Keratinocyte (primary cell): Measurements from ENCODE around the gene ZDHHC22. TPM values are rescaled to one million over a fixed set of nuclear protein-coding genes. Genes with fewer than 3 reads are reported as not detected.

ENCODE experiments used
- DNase-seq: peaks from one replicate; pipeline ENCODE4 v3.0.0-alpha.2; 2011; ENCODE audit warnings: low read depth, missing footprints, low spot score
- FAIRE-seq: peaks from 2 replicates; lab custom pipeline; 2011; peaks lifted over from hg19 to GRCh38; lab: Jason Lieb, UNC
- H2AFZ ChIP-seq: 2 replicates; pipeline ENCODE4 v1.6.0; 2012; ENCODE audit warnings: low read length, control low read depth, inconsistent platforms; ENCODE audit not compliant: control insufficient read depth
- H3K27ac ChIP-seq: 2 replicates; pipeline ENCODE4 v1.5.1; 2011; ENCODE audit warnings: low read length; ENCODE audit not compliant: control insufficient read depth, insufficient read depth
- H3K27me3 ChIP-seq: 3 replicates; pipeline ENCODE4 v1.6.0; 2011; ENCODE audit warnings: low read length; ENCODE audit not compliant: control insufficient read depth, insufficient read depth; ENCODE audit errors: extremely low read depth
- H3K36me3 ChIP-seq, 2 experiments: 2 replicates in 1 of 2; 3 replicates in 1 of 2; pipeline ENCODE4 v1.5.1; 2011; ENCODE audit warnings: low read length in 2 of 2, mild to moderate bottlenecking in 1 of 2; ENCODE audit not compliant: control insufficient read depth in 2 of 2, insufficient read depth in 2 of 2; ENCODE audit errors: extremely low read depth in 1 of 2
- H3K4me1 ChIP-seq: 3 replicates; pipeline ENCODE4 v1.5.1; 2011; ENCODE audit warnings: low read length; ENCODE audit not compliant: control insufficient read depth, insufficient read depth; ENCODE audit errors: extremely low read depth
- H3K4me2 ChIP-seq: 3 replicates; pipeline ENCODE4 v1.6.0; 2011; ENCODE audit warnings: low read depth, low read length; ENCODE audit not compliant: control insufficient read depth, insufficient read depth; ENCODE audit errors: extremely low read depth
- H3K4me3 ChIP-seq, 3 experiments: fragments of 200-600 bp in 1 of 3; sonication (generic) in 1 of 3; 2 replicates in 2 of 3; 3 replicates in 1 of 3; pipeline ENCODE4 v1.5.1; 2011 to 2016; ENCODE audit warnings: low read length in 3 of 3, mild to moderate bottlenecking in 3 of 3, control low read depth in 2 of 3, inconsistent platforms in 1 of 3, low read depth in 1 of 3, mixed read lengths in 1 of 3, mixed run types in 1 of 3, moderate library complexity in 1 of 3; ENCODE audit not compliant: control insufficient read depth in 2 of 3, insufficient read depth in 2 of 3; ENCODE audit errors: extremely low read depth in 1 of 3
- H3K79me2 ChIP-seq: 2 replicates; pipeline ENCODE4 v1.6.0; 2012; ENCODE audit warnings: low read length; ENCODE audit not compliant: control insufficient read depth, insufficient read depth
- H3K9ac ChIP-seq: 3 replicates; pipeline ENCODE4 v1.6.0; 2011; ENCODE audit warnings: low read length; ENCODE audit not compliant: control insufficient read depth, insufficient read depth; ENCODE audit errors: extremely low read depth
- H3K9me1 ChIP-seq: 3 replicates; pipeline ENCODE4 v1.6.0; 2011; ENCODE audit warnings: low read length; ENCODE audit not compliant: control insufficient read depth, insufficient read depth; ENCODE audit errors: extremely low read depth
- H3K9me3 ChIP-seq: 2 replicates; pipeline ENCODE4 v1.5.1; 2012; ENCODE audit warnings: low read depth, low read length; ENCODE audit not compliant: control insufficient read depth
- H4K20me1 ChIP-seq: 3 replicates; pipeline ENCODE4 v1.6.0; 2011; ENCODE audit warnings: low read length; ENCODE audit not compliant: control insufficient read depth, insufficient read depth; ENCODE audit errors: extremely low read depth
- EZH2 ChIP-seq: IDR thresholded peaks from one replicate; pipeline ENCODE4 v1.6.1; 2012; ENCODE audit warnings: inconsistent platforms, mild to moderate bottlenecking, low read length, moderate library complexity
- dilution Hi-C: fragments of 300-500 bp; cut with MboI; formaldehyde crosslinking; loops from one replicate; pipeline ENCODE4 v1.7.0; 2020; ENCODE audit warnings: low sequenced_read_pairs; ENCODE audit not compliant: extremely low pct_ligation_motif_present
- polyA plus RNA-seq, 5 experiments: library from polyadenylated mRNA; depleted of rRNA in 3 of 5; stranded (reverse) in 3 of 5; stranded (forward) in 1 of 5; unstranded in 1 of 5; fragments of >200 nt; gene quantifications; 1 replicate in 1 of 5; 2 replicates in 3 of 5; 3 replicates in 1 of 5; pipeline versions ENCODE4 v1.2.1 to v1.2.3, GENCODE V29; 2011 to 2012; ENCODE audit warnings: missing spikeins in 2 of 5, low read depth in 1 of 5, low replicate concordance in 1 of 5
- TF ChIP-seq, protein P1 (sequence below), 3 experiments: IDR thresholded peaks in 1 of 3; conservative IDR thresholded peaks in 1 of 3; optimal IDR thresholded peaks in 1 of 3; 2 replicates in 2 of 3; 3 replicates in 1 of 3; pipeline versions ENCODE3 to v1.5.1; 2011; ENCODE audit warnings: low read length in 3 of 3, mild to moderate bottlenecking in 3 of 3, moderate library complexity in 2 of 3, control low read depth in 1 of 3, inconsistent platforms in 1 of 3; ENCODE audit not compliant: insufficient read depth in 2 of 3; ENCODE audit errors: extremely low read depth in 1 of 3

ZDHHC22 gene
- polyA plus RNA-seq, 1 donor (not counting 4 experiments of a cell fraction or from before 2014, with no cell fraction given), result not detected

DNA sequence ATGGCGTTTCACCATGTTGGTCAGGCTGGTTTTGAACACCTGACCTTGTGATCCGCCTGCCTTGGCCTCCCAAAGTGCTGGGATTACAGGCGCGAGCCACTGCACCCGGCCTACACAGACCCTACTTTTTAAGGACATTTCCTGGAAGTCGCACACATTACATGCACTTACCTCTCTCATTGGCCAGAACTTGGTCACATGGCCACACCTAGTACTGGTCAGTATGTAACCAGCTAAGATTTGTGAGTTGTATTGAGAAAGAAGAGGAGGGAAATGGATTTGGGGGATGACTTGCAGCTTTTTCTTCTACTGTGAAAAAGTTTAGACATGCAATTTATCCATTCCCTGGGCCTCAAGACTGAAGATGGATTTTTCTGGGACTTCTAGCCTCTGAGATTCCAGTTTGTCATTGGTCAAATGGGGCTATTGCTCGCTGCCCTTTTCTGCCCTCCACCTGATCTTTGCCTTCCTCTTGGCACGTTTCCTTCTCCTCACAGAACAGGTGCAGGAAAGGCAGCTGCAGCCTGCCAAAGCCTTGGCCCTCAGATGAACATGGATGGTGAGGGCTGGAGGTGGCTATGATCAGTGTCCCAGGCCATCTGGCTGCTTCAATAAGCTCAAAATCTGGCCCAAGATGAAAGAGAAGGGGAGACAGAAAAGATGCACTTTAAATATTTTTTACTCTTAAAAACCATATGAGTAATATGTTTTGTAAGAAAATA lies 7.1 kb upstream of the ZDHHC22 start:
- Histone ChIP-seq H3K9ac (no peak overlapping the region), H3K27ac (no peak overlapping the region), H3K4me1 (no peaks in the 10 kb centered on the region), H3K9me3 (no peaks in the 10 kb centered on the region), H3K4me2 (no peak overlapping the region), H2AFZ (no peak overlapping the region), H3K27me3 (peaks cover 36% of the 10 kb centered on the region), H3K36me3 (no peaks in the 10 kb centered on the region), H3K79me2 (no peaks in the 10 kb centered on the region), H4K20me1 (no peaks in the 10 kb centered on the region), H3K4me3 (no peak overlapping the region), H3K9me1 (no peaks in the 10 kb centered on the region)
- no peak for TF ChIP-seq EZH2
- TF ChIP-seq, protein P1, sequence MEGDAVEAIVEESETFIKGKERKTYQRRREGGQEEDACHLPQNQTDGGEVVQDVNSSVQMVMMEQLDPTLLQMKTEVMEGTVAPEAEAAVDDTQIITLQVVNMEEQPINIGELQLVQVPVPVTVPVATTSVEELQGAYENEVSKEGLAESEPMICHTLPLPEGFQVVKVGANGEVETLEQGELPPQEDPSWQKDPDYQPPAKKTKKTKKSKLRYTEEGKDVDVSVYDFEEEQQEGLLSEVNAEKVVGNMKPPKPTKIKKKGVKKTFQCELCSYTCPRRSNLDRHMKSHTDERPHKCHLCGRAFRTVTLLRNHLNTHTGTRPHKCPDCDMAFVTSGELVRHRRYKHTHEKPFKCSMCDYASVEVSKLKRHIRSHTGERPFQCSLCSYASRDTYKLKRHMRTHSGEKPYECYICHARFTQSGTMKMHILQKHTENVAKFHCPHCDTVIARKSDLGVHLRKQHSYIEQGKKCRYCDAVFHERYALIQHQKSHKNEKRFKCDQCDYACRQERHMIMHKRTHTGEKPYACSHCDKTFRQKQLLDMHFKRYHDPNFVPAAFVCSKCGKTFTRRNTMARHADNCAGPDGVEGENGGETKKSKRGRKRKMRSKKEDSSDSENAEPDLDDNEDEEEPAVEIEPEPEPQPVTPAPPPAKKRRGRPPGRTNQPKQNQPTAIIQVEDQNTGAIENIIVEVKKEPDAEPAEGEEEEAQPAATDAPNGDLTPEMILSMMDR (optimal IDR thresholded peaks at IDR 0.05 in 1 of 3, IDR thresholded peaks at IDR 0.05 in 1 of 3, conservative IDR thresholded peaks at IDR 0.05 in 1 of 3; ENCODE audit: extremely low read depth in 1 of 3, insufficient read depth in 2 of 3, low read length in 3 of 3), result no peak
- DNase-seq (no peak), FAIRE-seq (no peak)
- dilution Hi-C loops, result no loop called here

DNA sequence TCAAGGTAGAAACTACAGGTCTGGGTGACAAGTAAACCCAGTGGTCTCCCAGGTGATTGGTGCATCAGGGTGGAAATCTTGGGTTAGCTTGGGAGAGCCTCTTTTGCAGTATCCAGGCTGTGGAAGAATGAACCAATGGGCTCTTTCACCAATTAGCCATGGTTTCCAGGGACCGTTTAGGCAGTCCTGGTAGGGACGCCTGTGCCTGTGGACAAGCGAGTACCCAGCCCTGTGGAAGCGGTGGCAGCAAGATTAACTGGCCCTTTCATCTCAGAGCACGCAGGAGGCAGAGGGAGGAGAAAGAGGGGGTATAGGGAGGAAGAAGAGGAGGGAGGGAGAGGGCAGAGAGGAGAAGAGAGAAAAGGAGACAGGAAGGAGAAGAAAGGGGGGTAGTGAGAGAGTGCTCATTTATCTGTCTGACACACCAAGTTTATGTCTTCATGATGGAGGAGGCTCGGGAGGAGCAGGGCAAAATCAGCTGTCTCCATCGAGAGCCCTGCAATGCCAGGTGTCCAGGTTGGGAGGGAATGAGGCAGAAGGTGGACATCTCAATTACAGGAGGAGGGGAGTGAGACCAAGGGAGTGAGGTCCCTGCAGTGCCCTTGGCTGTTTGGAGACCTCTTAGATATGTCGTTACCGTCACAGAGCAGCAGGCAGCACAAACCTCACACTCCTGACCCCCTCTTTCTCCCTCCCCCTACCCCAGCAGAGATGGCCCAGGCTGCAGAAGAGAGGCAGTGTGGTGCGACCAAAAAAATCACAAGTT lies 4.6 kb upstream of the ZDHHC22 start:
- Histone ChIP-seq H3K27me3 (peaks cover 54% of the 10 kb centered on the region), H3K9me3 (no peaks in the 10 kb centered on the region), H3K79me2 (no peaks in the 10 kb centered on the region), H3K4me3 (no peak overlapping the region), H3K9ac (no peak overlapping the region), H3K36me3 (no peaks in the 10 kb centered on the region), H3K4me1 (no peaks in the 10 kb centered on the region), H3K4me2 (no peak overlapping the region), H2AFZ (no peak overlapping the region), H3K9me1 (no peaks in the 10 kb centered on the region), H3K27ac (no peak overlapping the region), H4K20me1 (no peaks in the 10 kb centered on the region)
- dilution Hi-C loops, result no loop called here
- TF ChIP-seq EZH2, result no peak
- TF ChIP-seq, protein P1 (optimal IDR thresholded peaks at IDR 0.05 in 1 of 3, IDR thresholded peaks at IDR 0.05 in 1 of 3, conservative IDR thresholded peaks at IDR 0.05 in 1 of 3; ENCODE audit: extremely low read depth in 1 of 3, insufficient read depth in 2 of 3, low read length in 3 of 3), result no peak
- DNase-seq (no peak), FAIRE-seq (no peak)
